Muscle layer of colon (tissue), 2 donors: ENCODE measurements around the gene PNKD.

ENCODE experiments used
- H3K27ac ChIP-seq: one replicate; pipeline ENCODE4 v1.7.0; 2013; ENCODE audit warnings: low read depth, mild to moderate bottlenecking, low read length, moderate library complexity
- H3K27me3 ChIP-seq, 2 donors: one replicate each; pipeline ENCODE4 v1.7.0; 2013; ENCODE audit warnings: low read length in 2 of 2, mild to moderate bottlenecking in 2 of 2; ENCODE audit not compliant: insufficient read depth in 2 of 2, control insufficient read depth in 1 of 2
- H3K36me3 ChIP-seq: one replicate; pipeline ENCODE4 v1.7.0; 2013; ENCODE audit warnings: mild to moderate bottlenecking, low read length; ENCODE audit not compliant: insufficient read depth
- H3K4me1 ChIP-seq: one replicate; pipeline ENCODE4 v1.7.0; 2013; ENCODE audit warnings: mild to moderate bottlenecking, low read length; ENCODE audit not compliant: insufficient read depth
- H3K4me3 ChIP-seq, 2 donors: one replicate each; pipeline ENCODE4 v1.7.0; 2013; ENCODE audit warnings: low read length in 2 of 2, low read depth in 1 of 2, mild to moderate bottlenecking in 1 of 2, moderate library complexity in 1 of 2
- H3K9ac ChIP-seq: one replicate; pipeline ENCODE4 v1.7.0; 2013; ENCODE audit warnings: low read length
- H3K9me3 ChIP-seq: one replicate; pipeline ENCODE4 v1.7.0; 2013; ENCODE audit warnings: mild to moderate bottlenecking, low read length
- donor health status: abdominal sarcoma.
- donor health status: Adenocarcinoma of cecum.

PNKD gene

GRCh38 chr2:218275371-218276072 is 5.2 kb downstream of the PNKD start:
- Histone ChIP-seq H3K9ac (no peak overlapping the region), H3K36me3 (peaks cover 71% of the 10 kb centered on the region), H3K27ac (peak overlapping the region; percentile 45)

GRCh38 chr2:218276986-218277755 is 6.9 kb downstream of the PNKD start:
- peak overlapping the region; percentile 22 for H3K27ac ChIP-seq

More at GRCh38 chr2:218275371-218276072, 5.2 kb downstream of the PNKD start:
- H3K9me3 ChIP-seq, result no peaks in the 10 kb centered on the region
- peaks cover 25% of the 10 kb centered on the region for H3K4me1 ChIP-seq
- no peaks in the 10 kb centered on the region for H3K27me3 ChIP-seq
- H3K4me3 ChIP-seq, result no peak overlapping the region

GRCh38 chr2:218277921-218278320 is 7.6 kb downstream of the PNKD start:
- Histone ChIP-seq H3K9me3 (no peaks in the 10 kb centered on the region), H3K4me1 (peaks cover 24% of the 10 kb centered on the region), H3K9ac (no peak overlapping the region), H3K36me3 (peaks cover 83% of the 10 kb centered on the region), H3K27ac (no peak overlapping the region), H3K27me3 (no peaks in the 10 kb centered on the region), H3K4me3 (no peak overlapping the region)

More at GRCh38 chr2:218276986-218277755, 6.9 kb downstream of the PNKD start:
- Histone ChIP-seq H3K9me3 (no peaks in the 10 kb centered on the region), H3K27me3 (no peaks in the 10 kb centered on the region), H3K9ac (no peak overlapping the region), H3K4me3 (no peak overlapping the region), H3K36me3 (peaks cover 83% of the 10 kb centered on the region), H3K4me1 (peaks cover 24% of the 10 kb centered on the region)

- H3K27me3 ChIP-seq, result no peaks in the 10 kb centered on the region
- peaks cover 80% of the 10 kb centered on the region for H3K36me3 ChIP-seq
- H3K4me1 ChIP-seq, result peaks cover 29% of the 10 kb centered on the region
- no peak overlapping the region for H3K9ac ChIP-seq
- no peak overlapping the region for H3K4me3 ChIP-seq
- no peaks in the 10 kb centered on the region for H3K9me3 ChIP-seq
- no peak overlapping the region for H3K27ac ChIP-seq
Measured at GRCh38 chr2:218278531-218279360, 8.4 kb downstream of the PNKD start.

GRCh38 chr2:218280260-218280870 is 10.0 kb downstream of the PNKD start:
- no peak overlapping the region for H3K27ac ChIP-seq
- H3K9ac ChIP-seq, result no peak overlapping the region
- H3K36me3 ChIP-seq, result peaks cover 64% of the 10 kb centered on the region
- H3K27me3 ChIP-seq, result no peaks in the 10 kb centered on the region
- no peaks in the 10 kb centered on the region for H3K9me3 ChIP-seq
- no peak overlapping the region for H3K4me3 ChIP-seq
- H3K4me1 ChIP-seq, result peaks cover 46% of the 10 kb centered on the region

GRCh38 chr2:218281449-218281848 is 11.1 kb downstream of the PNKD start:
- Histone ChIP-seq H3K36me3 (peaks cover 53% of the 10 kb centered on the region), H3K9me3 (no peaks in the 10 kb centered on the region), H3K4me1 (peaks cover 56% of the 10 kb centered on the region), H3K27me3 (no peaks in the 10 kb centered on the region), H3K9ac (peak overlapping the region; percentile 74), H3K27ac (peak overlapping the region; percentile 74), H3K4me3 (no peak overlapping the region)

- peak overlapping the region; percentile 74 for H3K27ac ChIP-seq
- no peaks in the 10 kb centered on the region for H3K27me3 ChIP-seq
- H3K4me3 ChIP-seq, result peak overlapping the region in 1 of 2 donors; percentile 25
- H3K9me3 ChIP-seq, result no peaks in the 10 kb centered on the region
- H3K36me3 ChIP-seq, result peaks cover 43% of the 10 kb centered on the region
- peaks cover 61% of the 10 kb centered on the region for H3K4me1 ChIP-seq
- H3K9ac ChIP-seq, result peak overlapping the region; percentile 74
Measured at GRCh38 chr2:218282173-218282991, 12.1 kb downstream of the PNKD start.

- H3K4me1 ChIP-seq, result peaks cover 76% of the 10 kb centered on the region
- no peaks in the 10 kb centered on the region for H3K9me3 ChIP-seq
- peaks cover 25% of the 10 kb centered on the region for H3K36me3 ChIP-seq
- peak overlapping the region in 1 of 2 donors; percentile 43 for H3K4me3 ChIP-seq
- peak overlapping the region; percentile 88 for H3K27ac ChIP-seq
- H3K27me3 ChIP-seq, result no peaks in the 10 kb centered on the region
- peak overlapping the region; percentile 58 for H3K9ac ChIP-seq
Measured at GRCh38 chr2:218284106-218284811, 13.9 kb downstream of the PNKD start.

GRCh38 chr2:218285604-218286003 is 15.3 kb downstream of the PNKD start:
- peak overlapping the region; percentile 69 for H3K9ac ChIP-seq
- peaks cover 88% of the 10 kb centered on the region for H3K4me1 ChIP-seq
- no peaks in the 10 kb centered on the region for H3K9me3 ChIP-seq
- peaks cover 11% of the 10 kb centered on the region for H3K36me3 ChIP-seq
- H3K4me3 ChIP-seq, result peak overlapping the region in 1 of 2 donors; percentile 71
- no peaks in the 10 kb centered on the region for H3K27me3 ChIP-seq
- H3K27ac ChIP-seq, result peak overlapping the region; percentile 88
